M059J (cell line): Measurements from ENCODE around the gene CYTH2. TPM values are rescaled to one million over a fixed set of nuclear protein-coding genes. Genes with fewer than 3 reads are reported as not detected.

Source experiments
- DNase-seq: peaks from one replicate; pipeline ENCODE4 v3.0.0-alpha.2; 2012; ENCODE audit warnings: low read depth
- total RNA-seq: library from RNA; depleted of rRNA; stranded (reverse); fragments of >200 nt; shearing (Covaris generic); gene quantifications from 2 replicates; pipeline ENCODE4 v1.2.3, GENCODE V29; 2014

CYTH2 gene
- total RNA-seq, 1 experiment from 2014 or later, result 63.4 TPM

DNA sequence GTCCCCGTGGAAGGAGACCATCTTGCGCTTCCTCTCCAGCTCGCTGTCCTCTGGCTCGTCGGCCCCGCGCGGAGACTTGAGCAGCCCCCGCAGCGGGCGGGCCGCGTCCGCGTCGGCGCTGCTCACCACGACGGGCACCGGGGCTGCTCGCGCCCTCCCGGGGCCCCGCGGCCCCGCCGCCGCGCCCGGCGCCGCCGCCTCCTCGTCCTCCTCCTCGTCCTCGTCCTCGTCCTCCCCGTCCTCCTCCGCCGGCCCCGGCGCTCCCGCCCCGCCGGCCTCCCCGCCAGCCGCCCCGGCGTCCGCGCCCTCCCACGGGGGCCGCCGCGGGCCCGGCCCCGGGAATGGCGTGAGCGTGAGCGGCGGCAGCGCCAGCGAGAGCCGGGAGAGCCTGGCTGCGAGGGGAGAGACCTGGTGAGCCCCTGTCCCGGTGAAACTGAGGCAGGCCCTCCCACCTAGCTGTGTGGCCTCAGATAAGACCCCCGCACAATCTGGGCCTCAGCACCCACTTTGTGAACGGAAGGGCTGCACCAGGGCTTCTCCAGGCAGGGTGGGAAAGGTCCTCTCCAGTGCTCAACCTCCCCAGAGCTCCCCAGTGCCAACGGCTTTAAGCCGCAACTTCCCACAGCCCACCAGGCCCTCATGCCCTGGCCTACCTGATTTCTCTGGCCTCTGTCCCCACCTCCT, 24.7 kb downstream of the CYTH2 start:
- DNase-seq, result no peak

GRCh38 chr19:48495396-48495795, 26.2 kb downstream of the CYTH2 start:
- no peak for DNase-seq

GRCh38 chr19:48496959-48497727, 28.0 kb downstream of the CYTH2 start:
- DNase-seq, result no peak

DNA sequence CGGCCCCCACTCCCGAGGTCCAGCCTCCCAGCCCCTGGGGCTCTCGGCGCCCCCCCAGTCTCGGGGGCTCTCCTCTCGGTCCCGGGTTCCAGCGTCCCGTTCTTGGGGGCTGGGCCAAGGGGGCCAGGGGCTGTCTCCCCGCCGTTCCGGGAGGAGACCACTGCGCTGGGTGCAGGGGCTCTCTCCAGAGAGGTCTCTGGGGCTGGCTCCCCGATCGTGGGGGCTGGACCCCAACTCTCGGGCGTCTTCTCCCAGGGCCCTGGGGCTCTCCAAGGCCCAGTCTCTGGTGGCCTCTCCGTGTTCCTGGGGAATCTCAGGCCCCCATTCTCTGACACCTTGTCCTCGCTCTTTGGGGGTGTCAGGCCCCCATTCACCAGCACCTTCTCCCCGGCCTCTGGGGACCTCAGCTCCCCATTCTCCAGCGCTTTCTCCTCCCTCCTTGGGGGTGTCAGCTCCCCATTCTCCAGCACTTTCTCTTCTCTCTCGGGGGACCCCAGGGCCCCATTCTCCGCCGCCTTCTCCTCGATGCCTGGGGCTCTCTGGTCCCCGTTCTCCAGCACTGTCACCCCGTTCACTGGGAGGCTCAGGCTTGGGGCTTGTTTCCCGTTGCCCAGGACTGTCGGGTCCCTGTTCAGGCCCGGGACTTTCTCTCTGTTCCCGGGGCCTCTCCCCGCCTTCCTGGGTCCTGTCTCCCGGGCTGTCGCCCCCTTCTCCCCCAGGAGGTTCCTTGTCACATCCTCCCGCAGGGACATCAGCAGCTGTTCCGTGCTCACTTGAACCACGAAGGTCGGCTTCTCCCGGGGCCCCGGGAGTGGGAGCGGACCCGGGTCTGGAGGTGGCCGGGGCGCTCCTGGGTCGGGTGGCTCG, 28.8 kb downstream of the CYTH2 start:
- DNase-seq, result no peak

DNA sequence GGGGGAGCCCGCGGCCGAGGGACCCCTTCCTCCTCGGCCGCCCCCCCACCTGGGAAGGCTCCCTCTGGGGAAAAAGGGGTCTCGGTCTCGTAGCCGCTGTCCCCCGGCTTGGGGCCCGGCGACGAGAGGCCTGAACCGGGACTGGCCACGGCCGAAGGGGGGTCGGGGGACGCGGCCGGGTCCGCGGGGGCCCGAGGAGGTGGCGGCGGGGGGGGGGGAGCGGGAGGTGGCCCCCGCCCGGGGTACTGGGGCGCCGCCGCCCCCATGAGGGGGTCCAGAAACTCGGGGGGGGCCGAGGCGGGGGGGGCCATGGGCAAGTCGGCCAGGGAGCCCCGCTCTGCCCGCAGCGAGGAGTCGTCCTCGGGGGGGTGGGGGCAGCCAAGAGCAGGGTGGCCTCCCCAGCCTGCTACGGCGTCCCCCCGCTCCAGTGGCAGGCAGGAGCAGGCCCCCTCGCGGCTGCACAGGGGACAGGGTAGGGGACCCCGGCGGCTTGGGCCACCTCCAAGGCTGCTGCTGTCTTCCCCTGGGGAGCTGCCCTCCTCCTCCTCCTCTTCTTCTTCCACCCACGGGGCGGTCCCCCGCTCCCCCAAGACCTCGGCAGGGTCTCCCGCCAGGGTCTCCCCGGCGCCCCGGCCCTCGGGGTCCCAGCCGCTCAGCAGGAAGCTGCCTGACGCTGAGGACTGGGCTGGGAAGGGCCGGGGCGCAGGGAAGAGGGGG, 29.6 kb downstream of the CYTH2 start:
- DNase-seq, result no peak

DNA sequence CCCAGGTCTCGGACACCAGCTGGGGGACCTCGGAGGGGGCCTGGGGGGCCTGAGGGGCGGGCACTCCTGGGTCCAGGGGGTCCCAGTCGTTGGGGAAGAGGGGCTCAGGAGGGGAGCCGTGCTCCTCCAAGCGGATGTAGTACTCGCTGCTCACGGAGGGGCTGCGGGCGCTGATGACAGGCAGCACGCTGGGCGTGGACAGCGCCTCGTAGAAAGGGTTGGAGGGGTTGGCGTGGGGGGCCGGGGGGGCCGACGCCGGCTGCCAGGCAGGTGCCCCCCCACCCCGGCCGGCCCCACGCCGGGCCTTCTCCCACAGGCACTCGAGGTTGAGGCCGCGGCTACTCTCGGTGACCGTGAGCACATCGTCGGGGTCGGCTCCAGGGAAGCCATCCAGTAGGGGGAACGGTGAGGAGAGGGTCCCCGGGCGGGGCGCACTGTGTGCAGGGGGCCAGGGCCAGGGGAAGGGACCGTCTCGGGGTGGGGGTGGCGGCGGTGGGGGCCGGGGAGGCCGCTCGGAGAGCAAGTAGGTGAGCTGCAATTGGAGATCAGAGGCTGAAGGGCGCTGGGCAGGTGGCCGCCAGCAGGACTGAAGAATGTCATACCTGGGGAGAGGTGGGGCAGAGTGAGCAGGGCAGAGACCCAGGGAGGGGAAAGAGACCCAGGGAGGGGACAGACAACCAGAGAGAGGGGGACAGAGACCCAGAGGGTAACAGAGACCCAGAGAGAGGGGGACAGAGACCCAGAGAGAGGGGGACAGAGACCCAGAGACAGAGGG, 30.3 kb downstream of the CYTH2 start:
- DNase-seq, result no peak

DNA sequence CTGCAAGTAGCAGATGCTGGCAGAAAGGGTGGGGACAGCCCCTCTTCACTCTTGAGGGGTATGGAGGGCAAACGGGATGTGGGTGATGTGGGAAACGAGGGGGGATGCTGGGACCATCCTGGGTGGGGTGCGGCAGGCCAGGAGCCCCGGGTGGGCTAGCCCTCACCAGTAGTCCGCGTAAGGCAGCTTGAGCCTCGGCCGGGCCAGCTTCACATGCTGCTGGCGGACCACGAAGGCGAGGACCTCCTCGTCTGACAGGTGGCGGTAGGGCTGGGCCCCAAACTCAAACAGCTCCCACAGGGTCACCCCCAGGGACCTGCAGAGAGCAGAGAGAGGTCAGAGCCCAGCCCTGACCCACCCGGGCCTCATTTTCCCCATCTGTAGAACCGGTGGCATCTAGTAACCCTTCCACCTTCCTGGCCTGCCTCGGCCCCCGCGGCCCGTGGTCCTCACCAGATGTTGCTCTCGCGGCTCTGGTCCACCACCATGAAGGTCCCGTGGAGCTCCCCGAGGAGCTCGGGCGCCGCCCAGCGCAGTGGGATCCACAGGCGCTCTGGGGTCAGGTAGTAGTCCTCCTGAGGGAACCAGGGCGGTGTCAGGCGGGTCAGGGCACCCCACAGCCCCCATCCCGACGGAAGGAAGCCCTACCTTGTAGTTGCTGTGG, 31.8 kb downstream of the CYTH2 start:
- DNase-seq, result no peak

GRCh38 chr19:48501494-48502349, 32.6 kb downstream of the CYTH2 start:
- peak; percentile 36 for DNase-seq

- DNase-seq, result no peak
Measured at GRCh38 chr19:48502350-48503018, 33.3 kb downstream of the CYTH2 start.

DNA sequence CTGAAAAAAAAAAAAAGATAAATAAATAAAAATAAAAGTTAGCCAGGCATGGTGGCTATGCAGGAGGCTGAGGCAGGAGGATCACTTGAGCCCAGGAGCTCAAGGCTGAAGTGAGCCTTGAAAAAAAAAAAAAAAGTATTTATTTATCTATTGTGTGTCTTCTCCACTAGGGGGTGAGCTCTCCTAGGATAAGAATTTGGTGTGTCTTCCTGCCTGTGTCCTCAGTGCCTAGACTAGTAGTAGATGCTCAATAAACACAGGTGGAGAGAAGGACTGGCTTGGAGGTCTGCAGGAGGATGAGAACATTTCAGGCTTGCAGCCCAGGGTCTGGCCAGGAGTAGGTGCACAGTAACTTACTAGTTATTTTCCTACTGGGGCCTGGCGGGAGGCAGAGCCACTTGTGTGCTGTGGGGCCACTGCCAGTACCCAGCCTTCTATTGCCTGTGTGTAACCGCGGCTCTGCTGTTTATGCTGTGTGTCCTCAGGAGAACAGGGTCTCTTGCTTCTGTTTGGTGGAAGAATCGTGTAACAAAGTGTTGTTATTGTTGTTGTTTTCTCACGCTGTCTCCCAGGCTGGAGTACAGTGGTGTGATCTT, 37.1 kb downstream of the CYTH2 start:
- peak; percentile 64 for DNase-seq

GRCh38 chr19:48507911-48508439, 38.8 kb downstream of the CYTH2 start:
- DNase-seq, result no peak

DNA sequence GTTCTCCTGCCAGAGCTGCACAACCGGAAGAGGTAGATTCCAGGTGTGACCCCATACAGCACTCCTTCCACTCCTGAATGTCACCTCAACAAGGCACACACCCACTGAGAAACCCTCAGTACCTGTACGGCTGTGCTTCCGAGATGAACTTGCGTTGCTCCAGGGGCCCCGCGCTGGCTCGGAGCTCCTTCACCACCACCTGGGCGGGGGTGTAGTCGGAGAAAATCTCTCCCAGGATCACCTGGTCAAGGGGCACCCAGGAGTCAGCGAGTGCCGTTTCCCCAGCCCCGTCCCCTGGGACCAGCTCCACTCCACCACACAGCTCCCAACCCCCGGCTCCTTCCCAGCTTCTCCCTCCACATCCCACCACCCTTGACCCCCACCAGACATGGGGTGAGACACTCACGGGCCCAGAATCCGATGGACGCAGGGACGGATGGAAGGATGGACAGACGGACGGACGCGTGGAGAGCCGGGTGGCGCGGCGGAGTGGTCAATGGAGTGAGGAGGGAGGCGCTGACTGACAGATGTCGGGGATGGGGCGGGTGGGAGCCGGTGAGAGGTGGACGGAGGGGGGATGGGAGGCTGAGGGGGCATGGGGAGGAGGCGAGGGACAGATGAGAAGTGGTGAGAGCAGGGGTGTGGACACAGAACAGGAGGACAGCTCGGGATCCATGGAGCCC, 39.7 kb downstream of the CYTH2 start:
- no peak for DNase-seq

- no peak for DNase-seq
Measured at GRCh38 chr19:48509467-48510194, 40.5 kb downstream of the CYTH2 start.

- peak; percentile 65 for DNase-seq
Measured at GRCh38 chr19:48510421-48511268, 41.5 kb downstream of the CYTH2 start.

DNA sequence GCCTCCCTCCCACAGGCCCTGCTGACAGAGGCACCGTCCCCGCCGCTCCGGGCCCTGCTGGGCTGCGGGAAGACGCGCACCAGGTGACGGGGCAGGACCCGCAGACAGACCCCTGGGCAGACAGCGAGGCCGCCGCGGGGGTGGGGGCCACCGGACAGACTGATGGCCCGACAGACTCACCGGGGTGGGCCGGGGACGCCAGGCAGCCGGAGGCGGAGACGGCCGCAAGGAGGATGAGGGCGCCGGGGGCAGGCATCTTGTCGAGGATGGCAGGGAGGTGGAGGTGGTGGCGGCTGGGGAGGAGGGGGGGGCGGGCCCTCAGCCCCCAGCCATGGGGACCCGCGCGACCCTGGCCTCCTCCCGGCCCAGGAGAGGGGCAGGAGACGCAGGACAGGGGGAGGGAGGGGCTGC, 42.2 kb downstream of the CYTH2 start:
- DNase-seq, result no peak
